ENCODE results near the gene CPLANE1.
"Not testable (repeated sequence)": the region's sequence is repeated elsewhere in the genome, so short reads cannot be mapped to it uniquely, and the experiment has no call there.

The CPLANE1 gene

GRCh38 chr5:37248970-37249814 is at the start of gene CPLANE1:
Gene CPLANE1 (minus strand): TSS chr5:37249376. CDS start chr5:37247698, 1,678 bp downstream.
- in situ Hi-C loops (cut with MboI; ENCODE audit: low sequenced_read_pairs): no loop called here

DNA sequence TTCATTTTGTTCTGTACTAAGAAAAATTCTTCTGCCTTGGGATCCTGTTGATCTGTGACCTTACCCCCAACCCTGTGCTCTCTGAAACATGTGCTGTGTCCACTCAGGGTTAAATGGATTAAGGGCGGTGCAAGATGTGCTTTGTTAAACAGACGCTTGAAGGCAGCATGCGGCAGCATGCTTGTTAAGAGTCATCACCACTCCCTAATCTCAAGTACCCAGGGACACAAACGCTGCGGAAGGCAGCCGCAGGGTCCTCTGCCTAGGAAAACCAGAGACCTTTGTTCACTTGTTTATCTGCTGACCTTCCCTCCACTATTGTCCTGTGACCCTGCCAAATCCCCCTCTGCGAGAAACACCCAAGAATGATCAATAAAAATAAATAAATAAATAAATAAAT is 47.1 kb upstream of the CPLANE1 start:
- in situ Hi-C loops (cut with MboI; ENCODE audit: low sequenced_read_pairs): not testable (repeated sequence)

DNA sequence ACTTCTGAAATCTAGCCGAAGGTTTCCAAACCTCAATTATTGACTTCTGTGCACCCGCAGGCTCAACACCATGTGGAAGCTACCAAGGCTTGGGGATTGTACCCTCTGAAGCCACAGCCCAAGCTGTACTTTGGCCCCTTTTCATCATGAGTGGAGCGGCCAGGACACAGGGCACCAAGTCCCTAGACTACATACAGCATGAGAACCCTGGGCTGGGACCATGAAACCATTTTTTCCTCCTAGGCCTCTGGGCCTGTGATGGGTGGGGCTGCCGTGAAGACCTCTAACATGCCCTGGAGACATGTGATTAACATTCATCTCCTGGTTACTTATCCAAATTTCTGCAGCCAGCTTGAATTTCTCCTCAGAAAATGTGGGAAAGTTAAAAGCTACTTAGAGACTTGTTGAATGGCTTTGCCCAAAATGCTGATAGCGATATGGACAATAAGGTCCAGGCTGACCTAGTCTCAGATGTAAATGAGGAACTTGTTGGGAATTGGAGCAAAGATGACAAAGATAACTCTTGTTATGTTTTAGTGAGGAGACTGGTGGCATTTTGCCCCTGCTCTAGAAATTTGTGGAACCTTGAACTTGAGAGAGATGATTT is 34.1 kb upstream of the CPLANE1 start:
- in situ Hi-C loops (cut with MboI; ENCODE audit: low sequenced_read_pairs): no loop called here

GRCh38 chr5:37275511-37275910 is 26.3 kb upstream of the CPLANE1 start:
- in situ Hi-C loops (cut with MboI; ENCODE audit: low sequenced_read_pairs): no loop called here

- in situ Hi-C loops (cut with MboI; ENCODE audit: low sequenced_read_pairs): no loop called here
Observed at GRCh38 chr5:37272511-37272910, 23.3 kb upstream of the CPLANE1 start.

DNA sequence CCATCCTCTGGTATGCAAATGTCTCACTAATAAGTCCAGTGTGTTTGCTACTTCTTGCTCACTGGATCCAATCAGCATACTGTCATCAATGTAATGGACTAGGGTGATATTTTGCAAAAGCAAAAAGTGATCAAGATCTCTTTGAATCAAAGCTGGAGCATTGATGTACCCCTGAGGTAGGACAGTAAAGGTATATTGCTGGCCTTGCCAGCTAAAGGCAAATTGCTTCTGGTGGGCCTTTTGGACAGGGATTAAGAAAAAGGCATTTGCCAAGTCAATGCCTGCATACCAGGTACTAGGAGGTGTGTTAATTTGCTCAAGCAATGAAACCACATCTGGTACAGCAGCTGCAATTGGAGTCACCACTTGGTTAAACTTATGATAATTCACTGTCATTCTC is 18.9 kb upstream of the CPLANE1 start:
- in situ Hi-C loops (cut with MboI; ENCODE audit: low sequenced_read_pairs): not testable (repeated sequence)

GRCh38 chr5:37255774-37256358 is 6.7 kb upstream of the CPLANE1 start:
- in situ Hi-C loops (cut with MboI; ENCODE audit: low sequenced_read_pairs): no loop called here

GRCh38 chr5:37254581-37254980 is 5.4 kb upstream of the CPLANE1 start:
- in situ Hi-C loops (cut with MboI; ENCODE audit: low sequenced_read_pairs): no loop called here

DNA sequence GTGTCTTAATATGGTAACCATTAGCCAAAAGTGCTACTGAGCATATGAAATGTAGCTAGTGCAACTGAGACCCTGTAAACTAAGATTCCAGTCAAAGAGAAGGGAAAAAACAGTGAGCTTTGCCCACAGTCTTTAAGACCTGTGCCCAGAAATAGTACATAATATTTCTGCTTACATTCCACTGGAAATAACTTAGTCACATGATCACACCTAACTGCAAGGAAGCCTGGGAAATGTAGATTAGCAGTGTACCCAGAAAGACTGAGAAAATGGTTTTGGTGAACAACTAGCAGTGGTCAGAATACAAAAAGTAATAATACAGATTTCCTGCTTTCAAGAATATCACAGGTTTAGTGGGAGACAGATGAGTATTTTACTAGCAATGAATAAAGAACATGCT is 2.5 kb upstream of the CPLANE1 start:
- in situ Hi-C loops (cut with MboI; ENCODE audit: low sequenced_read_pairs): no loop called here

DNA sequence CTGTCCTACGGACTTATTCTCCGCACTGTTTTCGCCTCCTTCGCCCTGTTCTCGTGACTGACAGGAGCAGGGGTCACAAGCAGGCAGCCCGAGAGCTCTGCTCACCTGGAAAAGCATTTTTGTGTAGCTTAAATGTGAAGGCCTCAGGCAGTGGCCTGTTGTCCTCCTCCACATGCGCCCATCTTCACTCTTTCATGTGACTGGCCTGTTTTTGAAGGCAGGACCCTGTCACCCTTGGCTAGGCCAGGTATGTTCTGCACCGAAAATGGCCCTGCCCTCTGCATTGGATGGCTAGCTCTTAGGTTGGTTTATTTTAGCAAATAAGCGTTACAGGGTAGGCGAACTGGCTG is 614 bp upstream of the CPLANE1 start:
- in situ Hi-C loops (cut with MboI; ENCODE audit: low sequenced_read_pairs): no loop called here

GRCh38 chr5:37248421-37248969 is 681 bp downstream of the CPLANE1 start:
- in situ Hi-C loops (cut with MboI; ENCODE audit: low sequenced_read_pairs): no loop called here

DNA sequence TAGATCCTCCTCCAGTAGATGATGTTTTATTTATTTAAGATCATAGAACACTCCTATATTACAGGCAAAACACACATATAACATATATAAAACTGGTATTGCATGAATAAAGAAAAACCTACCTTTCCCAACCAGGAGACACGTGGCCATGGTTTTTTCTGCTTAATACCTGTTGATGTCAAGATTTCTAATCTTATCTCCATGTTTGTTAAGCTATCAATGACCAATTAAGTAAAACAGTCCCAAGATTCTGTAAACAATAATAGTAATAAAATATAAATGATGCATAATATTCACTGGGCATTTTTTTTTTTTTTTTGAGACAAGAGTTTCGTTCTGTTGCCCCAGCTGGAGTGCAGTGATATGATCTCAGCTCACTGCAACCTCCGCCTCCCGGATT is 1.7 kb downstream of the CPLANE1 start:
- in situ Hi-C loops (cut with MboI; ENCODE audit: low sequenced_read_pairs): no loop called here

DNA sequence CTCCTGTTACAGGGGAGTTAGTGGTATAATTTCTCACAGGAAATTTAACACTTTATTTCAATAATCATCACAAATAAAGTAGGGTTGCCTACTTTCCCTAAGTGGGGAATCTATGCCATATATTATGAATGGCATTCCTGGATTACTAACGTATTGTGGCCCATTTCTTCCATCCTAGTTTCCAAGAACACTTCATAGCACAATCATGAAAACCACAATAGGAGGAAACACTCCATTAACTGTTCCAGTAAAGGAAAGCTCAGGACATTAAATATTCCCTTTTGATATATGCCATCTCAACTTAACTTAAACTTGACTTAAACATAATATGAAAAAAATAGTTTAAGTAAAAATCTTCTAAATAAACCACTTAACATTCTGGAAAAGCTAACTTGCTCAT is 2.1 kb downstream of the CPLANE1 start:
- in situ Hi-C loops (cut with MboI; ENCODE audit: low sequenced_read_pairs): no loop called here

DNA sequence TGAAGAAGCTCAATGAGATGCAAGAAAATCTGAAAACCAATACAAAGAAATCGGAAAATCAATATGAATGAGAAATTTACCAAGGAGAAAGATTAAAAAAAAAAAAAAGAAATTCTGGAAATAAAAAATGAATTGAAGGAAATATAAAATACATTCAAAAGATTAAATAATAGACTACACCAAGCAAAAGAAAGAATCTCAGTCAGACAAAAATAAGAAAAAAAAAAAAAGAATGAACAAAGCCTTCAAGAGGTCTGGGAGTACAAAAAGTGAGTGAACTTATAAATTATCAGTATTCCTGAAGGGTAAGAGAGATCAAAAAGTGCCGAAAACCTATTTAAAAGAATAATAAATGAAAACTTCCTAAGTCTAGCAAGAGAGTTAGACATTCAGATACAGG is 14.9 kb downstream of the CPLANE1 start:
- in situ Hi-C loops (cut with MboI; ENCODE audit: low sequenced_read_pairs): no loop called here

GRCh38 chr5:37226377-37226776 is 22.8 kb downstream of the CPLANE1 start:
- in situ Hi-C loops (cut with MboI; ENCODE audit: low sequenced_read_pairs): no loop called here

GRCh38 chr5:37222181-37222580 is 27.0 kb downstream of the CPLANE1 start:
- in situ Hi-C loops (cut with MboI; ENCODE audit: low sequenced_read_pairs): no loop called here

GRCh38 chr5:37220426-37220825 is 28.8 kb downstream of the CPLANE1 start:
- in situ Hi-C loops (cut with MboI; ENCODE audit: low sequenced_read_pairs): not testable (repeated sequence)

DNA sequence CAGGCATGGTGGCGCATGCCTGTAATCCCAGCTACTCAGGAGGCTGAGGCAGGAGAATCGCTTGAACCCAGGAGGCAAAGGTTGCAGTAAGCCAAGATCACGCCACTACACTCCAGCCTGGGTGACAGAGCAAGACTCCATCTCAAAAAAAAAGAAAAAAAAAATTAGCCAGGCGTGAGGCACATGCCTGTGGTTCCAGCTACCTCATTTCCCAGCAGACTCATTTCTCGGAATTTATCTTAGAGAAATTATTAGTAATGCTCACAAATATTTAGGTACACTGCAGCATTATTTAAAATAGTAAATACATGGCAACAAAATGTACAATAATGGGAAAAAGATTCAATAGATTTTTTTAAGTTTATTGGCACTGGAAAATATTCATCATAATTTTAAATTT is 29.8 kb downstream of the CPLANE1 start:
- in situ Hi-C loops (cut with MboI; ENCODE audit: low sequenced_read_pairs): not testable (repeated sequence)

DNA sequence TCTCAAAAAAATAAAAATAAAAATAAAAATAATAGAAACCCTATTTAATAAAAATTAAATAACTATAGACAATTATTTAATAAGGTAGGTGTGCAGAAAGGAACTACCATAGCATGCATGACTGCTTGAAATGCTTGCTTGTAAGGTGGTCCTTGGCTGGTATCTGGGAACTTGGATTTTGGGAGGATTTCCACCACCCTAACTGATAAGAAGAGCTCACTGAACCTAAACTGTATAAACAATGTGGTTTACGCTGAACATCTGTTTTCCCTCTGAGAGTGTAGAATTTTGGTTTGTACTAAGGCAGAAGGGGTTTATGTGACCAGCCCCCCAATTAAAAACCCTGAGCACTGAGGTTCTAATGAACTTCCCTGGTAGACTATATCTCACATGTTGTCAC is 31.2 kb downstream of the CPLANE1 start:
- in situ Hi-C loops (cut with MboI; ENCODE audit: low sequenced_read_pairs): no loop called here

DNA sequence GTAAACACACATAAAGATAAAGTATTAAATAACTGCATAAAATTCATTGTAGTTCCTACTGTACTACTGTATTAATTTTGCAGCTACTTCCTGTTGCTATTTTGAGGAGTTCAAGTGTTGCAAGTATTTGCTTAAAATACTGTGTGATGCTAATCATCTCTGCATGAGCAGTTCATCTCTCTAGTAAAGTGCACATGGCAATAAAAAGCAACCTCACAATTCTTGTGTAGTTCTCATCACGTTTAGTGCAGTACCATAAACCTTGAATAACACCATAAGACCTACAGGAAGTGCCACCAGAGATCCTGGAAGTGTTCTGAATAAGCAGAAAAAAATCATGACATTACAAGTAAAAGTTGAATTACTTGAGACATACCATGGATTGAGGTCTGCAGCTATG is 34.6 kb downstream of the CPLANE1 start:
- in situ Hi-C loops (cut with MboI; ENCODE audit: low sequenced_read_pairs): no loop called here

GRCh38 chr5:37212096-37212495 is 37.1 kb downstream of the CPLANE1 start:
- in situ Hi-C loops (cut with MboI; ENCODE audit: low sequenced_read_pairs): no loop called here

- in situ Hi-C loops (cut with MboI; ENCODE audit: low sequenced_read_pairs): no loop called here
Observed at GRCh38 chr5:37211661-37212060, 37.5 kb downstream of the CPLANE1 start.
